Kidney (tissue), 14 donors: Measurements from ENCODE around the gene ZDHHC3. TPM values are rescaled to one million over a fixed set of nuclear protein-coding genes. Genes with fewer than 3 reads are reported as not detected.

ENCODE experiments used
- DNase-seq, 5 donors: peaks; one replicate each; pipeline ENCODE4 v3.0.0-alpha.2; 2013 to 2020
- FAIRE-seq: peaks from 2 replicates; lab custom pipeline; 2012; peaks lifted over from hg19 to GRCh38; lab: Jason Lieb, UNC
- H3K27ac ChIP-seq, 2 donors: one replicate each; pipeline ENCODE4 v1.7.0; 2013; ENCODE audit warnings: low read depth in 2 of 2, low read length in 2 of 2, inconsistent platforms in 1 of 2
- H3K27me3 ChIP-seq: one replicate; pipeline ENCODE4 v1.7.1; 2013; ENCODE audit warnings: low read length, inconsistent platforms; ENCODE audit not compliant: control insufficient read depth, insufficient read depth
- H3K36me3 ChIP-seq, 3 donors: one replicate each; pipeline versions ENCODE4 v1.7.0 to v1.7.1; 2013; ENCODE audit warnings: low read length in 3 of 3, control low read depth in 1 of 3, inconsistent platforms in 1 of 3; ENCODE audit not compliant: insufficient read depth in 3 of 3, control insufficient read depth in 2 of 3
- H3K4me1 ChIP-seq, 3 donors: one replicate each; pipeline versions ENCODE4 v1.7.0 to v1.7.1; 2013; ENCODE audit warnings: low read length in 3 of 3, inconsistent platforms in 1 of 3, low read depth in 1 of 3; ENCODE audit not compliant: control insufficient read depth in 2 of 3, insufficient read depth in 2 of 3
- H3K4me3 ChIP-seq, 3 donors: one replicate each; pipeline versions ENCODE4 v1.7.0 to v1.8.1; 2013; ENCODE audit warnings: low read length in 3 of 3, control low read depth in 1 of 3, inconsistent platforms in 1 of 3
- H3K9ac ChIP-seq, 3 donors: one replicate each; pipeline versions ENCODE4 v1.7.0 to v1.7.1; 2013; ENCODE audit warnings: low read length in 3 of 3, control low read depth in 1 of 3, inconsistent platforms in 1 of 3
- H3K9me3 ChIP-seq, 3 donors: one replicate each; pipeline versions ENCODE4 v1.7.0 to v1.7.1; 2013; ENCODE audit warnings: low read length in 3 of 3, control low read depth in 1 of 3, inconsistent platforms in 1 of 3; ENCODE audit not compliant: control insufficient read depth in 2 of 3, insufficient read depth in 1 of 3
- intact Hi-C: fragments of 100-400 bp; cut with DNase I; formaldehyde crosslinking; loops from one replicate; pipeline ENCODE4 v1.11.1; 2022
- polyA plus RNA-seq: library from polyadenylated mRNA; stranded (reverse); fragments of 350-450 nt; fragmentation: Illumina TruSeq; extraction: RNeasy Lipid Tissue Mini Kit (QIAGEN cat#74804); gene quantifications from one replicate; pipeline ENCODE4 v1.2.3, GENCODE V29; 2014; ENCODE audit warnings: low read depth, low replicate concordance; ENCODE audit not compliant: insufficient read depth
- total RNA-seq: library from RNA; stranded (reverse); fragmentation: NEBNext Ultra II Directional; extraction: Animal tissue kit (Norgen Biotek cat#: 25700); gene quantifications from one replicate; pipeline ENCODE4 v1.2.1, GENCODE V29; 2021
- TF ChIP-seq, protein P1 (sequence below): IDR thresholded peaks from 3 replicates; pipeline ENCODE4 v1.5.1; 2012; ENCODE audit warnings: mild to moderate bottlenecking, moderate library complexity, borderline replicate concordance; ENCODE audit not compliant: insufficient read depth; ENCODE audit errors: extremely low read depth
- donor health status: control.
- donor health status: control.
- donor health status: control.
- donor health status: control.
- donor health status: control.
- donor health status: DM: yes; HTN: yes; CAD: no.
- donor health status: Normal renal cell carcinoma (clear cell type).

ZDHHC3 gene
- total and polyA plus RNA-seq, 2 donors from 2014 or later, result 60.2 to 71.5 TPM

- peaks cover 0 to 14% (median 9%) of the 10 kb centered on the region in 3 donors for H3K4me1 ChIP-seq
Measured at GRCh38 chr3:44969154-44969827, 6.7 kb downstream of the ZDHHC3 start.

DNA sequence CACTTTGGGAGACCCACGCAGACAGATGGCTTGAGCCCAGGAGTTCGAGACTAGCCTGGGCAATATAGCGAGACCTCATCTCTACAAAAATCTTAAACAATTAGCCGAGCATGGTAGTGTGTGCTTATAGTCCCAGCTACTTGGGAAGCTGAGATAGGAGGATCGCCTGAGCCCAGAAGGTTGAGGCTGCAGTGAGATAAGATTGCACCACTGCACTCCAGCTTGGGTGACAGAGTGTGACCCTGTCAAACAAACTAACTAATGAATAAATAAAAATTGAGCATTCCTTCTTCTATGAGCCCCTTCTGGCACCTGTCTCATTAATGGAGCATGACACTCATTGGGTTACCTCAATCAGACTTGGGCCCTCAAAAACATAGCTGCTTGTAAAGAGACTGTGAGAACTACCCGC is 7.5 kb downstream of the ZDHHC3 start:
- Histone ChIP-seq H3K9ac (no peak overlapping the region), H3K36me3 (no peaks in the 10 kb centered on the region), H3K27ac (no peak overlapping the region), H3K27me3 (no peaks in the 10 kb centered on the region), H3K4me3 (no peak overlapping the region), H3K9me3 (no peaks in the 10 kb centered on the region), H3K4me1 (peaks cover 0 to 13% (median 4%) of the 10 kb centered on the region in 3 donors)
- DNase-seq, result no peak
- intact Hi-C loops, result no loop called here
- no peak for FAIRE-seq
- TF ChIP-seq, protein P1, sequence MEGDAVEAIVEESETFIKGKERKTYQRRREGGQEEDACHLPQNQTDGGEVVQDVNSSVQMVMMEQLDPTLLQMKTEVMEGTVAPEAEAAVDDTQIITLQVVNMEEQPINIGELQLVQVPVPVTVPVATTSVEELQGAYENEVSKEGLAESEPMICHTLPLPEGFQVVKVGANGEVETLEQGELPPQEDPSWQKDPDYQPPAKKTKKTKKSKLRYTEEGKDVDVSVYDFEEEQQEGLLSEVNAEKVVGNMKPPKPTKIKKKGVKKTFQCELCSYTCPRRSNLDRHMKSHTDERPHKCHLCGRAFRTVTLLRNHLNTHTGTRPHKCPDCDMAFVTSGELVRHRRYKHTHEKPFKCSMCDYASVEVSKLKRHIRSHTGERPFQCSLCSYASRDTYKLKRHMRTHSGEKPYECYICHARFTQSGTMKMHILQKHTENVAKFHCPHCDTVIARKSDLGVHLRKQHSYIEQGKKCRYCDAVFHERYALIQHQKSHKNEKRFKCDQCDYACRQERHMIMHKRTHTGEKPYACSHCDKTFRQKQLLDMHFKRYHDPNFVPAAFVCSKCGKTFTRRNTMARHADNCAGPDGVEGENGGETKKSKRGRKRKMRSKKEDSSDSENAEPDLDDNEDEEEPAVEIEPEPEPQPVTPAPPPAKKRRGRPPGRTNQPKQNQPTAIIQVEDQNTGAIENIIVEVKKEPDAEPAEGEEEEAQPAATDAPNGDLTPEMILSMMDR, result no peak

More at GRCh38 chr3:44969154-44969827, 6.7 kb downstream of the ZDHHC3 start:
- Histone ChIP-seq H3K27ac (peak overlapping the region in 1 of 2 donors; percentile 41), H3K27me3 (no peaks in the 10 kb centered on the region), H3K9me3 (no peaks in the 10 kb centered on the region), H3K9ac (no peak overlapping the region), H3K36me3 (no peaks in the 10 kb centered on the region), H3K4me3 (no peak overlapping the region)
- FAIRE-seq (no peak), DNase-seq (no peak)
- intact Hi-C loops, result no loop called here
- TF ChIP-seq, protein P1, result no peak

DNA sequence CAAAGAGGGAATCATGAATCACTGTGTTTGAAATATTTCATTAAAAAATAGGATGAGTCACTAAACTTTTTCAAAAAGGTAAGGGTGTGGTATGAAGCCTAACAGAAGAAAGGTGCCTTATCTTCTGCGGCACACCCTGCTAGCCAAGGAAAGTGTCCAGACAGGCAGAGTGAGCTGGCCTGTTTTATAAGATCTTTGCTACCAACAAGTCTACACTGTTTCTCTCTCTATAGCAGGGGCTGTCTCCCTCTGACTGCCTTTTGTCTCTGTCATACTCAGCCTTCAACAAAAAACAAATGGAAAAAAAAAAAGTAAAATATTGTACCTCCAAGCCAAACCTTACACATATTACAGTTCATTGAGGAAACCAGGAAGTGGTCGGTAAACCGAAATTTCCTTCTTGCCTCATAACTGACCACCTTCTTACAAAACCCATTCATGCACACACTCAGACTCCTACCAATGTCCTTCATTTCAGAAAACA is 9.1 kb downstream of the ZDHHC3 start:
- H3K27me3 ChIP-seq, result no peaks in the 10 kb centered on the region
- intact Hi-C loops, result no loop called here
- H3K4me1 ChIP-seq, result peaks cover 0 to 10% (median 4%) of the 10 kb centered on the region in 3 donors
- TF ChIP-seq, protein P1, result no peak
- no peak overlapping the region for H3K27ac ChIP-seq
- H3K9ac ChIP-seq, result no peak overlapping the region
- no peaks in the 10 kb centered on the region for H3K9me3 ChIP-seq
- DNase-seq, result no peak
- H3K4me3 ChIP-seq, result no peak overlapping the region
- FAIRE-seq, result no peak
- no peaks in the 10 kb centered on the region for H3K36me3 ChIP-seq

DNA sequence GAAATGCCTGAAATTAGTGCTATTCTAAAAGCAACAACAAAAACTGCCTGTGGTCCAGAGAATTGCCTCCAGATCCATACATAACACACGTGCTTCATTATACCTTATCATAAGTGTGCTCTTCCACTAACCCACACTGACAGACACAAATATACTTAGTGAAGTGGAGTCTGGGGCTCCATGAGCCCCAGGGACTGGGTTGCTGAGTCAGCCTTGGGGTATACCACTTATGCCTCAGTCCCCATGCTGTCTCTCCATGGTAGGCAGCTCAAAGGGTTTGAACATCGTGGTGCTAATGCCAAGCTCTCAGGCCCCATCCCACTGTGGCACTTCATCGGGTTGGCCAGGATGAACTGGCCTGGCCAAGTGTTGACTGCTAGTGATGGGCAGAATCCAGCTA is 10.8 kb downstream of the ZDHHC3 start:
- H3K27me3 ChIP-seq, result no peaks in the 10 kb centered on the region
- FAIRE-seq (no peak), DNase-seq (no peak)
- no peak overlapping the region for H3K27ac ChIP-seq
- peaks cover 0 to 10% (median 4%) of the 10 kb centered on the region in 3 donors for H3K4me1 ChIP-seq
- intact Hi-C loops, result no loop called here
- H3K9ac ChIP-seq, result no peak overlapping the region
- TF ChIP-seq, protein P1, result no peak
- H3K4me3 ChIP-seq, result no peak overlapping the region
- H3K9me3 ChIP-seq, result no peaks in the 10 kb centered on the region
- H3K36me3 ChIP-seq, result no peaks in the 10 kb centered on the region
